GM18499 (cell line): ENCODE measurements around the gene CEBPE.

Experiments used
- ATAC-seq: cut with Tn5 transposase; IDR thresholded peaks from one replicate; pipeline ENCODE4 v1.9.1; 2021; ENCODE audit warnings: moderate number of reproducible peaks; ENCODE audit not compliant: insufficient read depth, unreplicated experiment

The CEBPE gene

DNA sequence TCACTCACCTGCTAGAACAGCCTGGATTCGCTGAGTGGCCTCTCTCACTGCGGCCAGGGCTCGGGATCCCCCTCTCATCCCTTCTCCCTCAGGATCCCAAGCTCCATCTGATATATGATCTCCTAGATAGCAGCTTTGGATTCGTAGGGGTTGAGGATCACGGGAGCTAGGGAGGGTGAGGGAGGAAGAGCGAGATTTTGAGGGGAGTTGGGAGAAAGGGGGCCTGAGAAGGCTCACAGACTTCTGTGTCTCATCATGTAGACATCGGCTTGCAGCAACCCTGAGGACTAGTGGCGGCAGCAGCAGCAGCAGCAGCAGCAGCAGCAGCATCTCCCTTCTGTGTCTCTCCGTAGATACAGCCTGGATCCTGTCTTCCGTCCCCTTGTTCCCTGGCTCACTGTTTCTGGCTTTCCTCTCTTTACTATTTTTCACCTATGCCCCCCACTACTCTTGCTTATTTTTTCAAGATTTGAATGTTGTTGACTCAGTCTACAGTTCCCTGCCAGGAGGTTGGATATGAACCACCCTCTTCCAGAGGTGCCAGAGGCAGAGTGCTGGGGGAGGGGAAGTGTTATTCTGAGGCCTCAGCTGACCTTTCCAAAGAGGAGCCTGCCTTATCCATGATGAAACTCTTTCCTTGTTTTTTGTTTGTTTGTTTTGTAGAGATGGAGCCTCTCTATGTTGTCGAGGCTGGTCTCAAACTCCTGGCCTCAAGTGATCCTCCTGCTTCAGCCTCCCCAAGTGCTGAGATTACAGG, 14.3 kb downstream of the CEBPE start, which contains the start of gene CIROP:
TSS of gene CIROP (minus strand) at position 399 of the 757 bp plus-strand sequence. CDS start at position 330, 69 bp downstream.
- ATAC-seq = no peak

DNA sequence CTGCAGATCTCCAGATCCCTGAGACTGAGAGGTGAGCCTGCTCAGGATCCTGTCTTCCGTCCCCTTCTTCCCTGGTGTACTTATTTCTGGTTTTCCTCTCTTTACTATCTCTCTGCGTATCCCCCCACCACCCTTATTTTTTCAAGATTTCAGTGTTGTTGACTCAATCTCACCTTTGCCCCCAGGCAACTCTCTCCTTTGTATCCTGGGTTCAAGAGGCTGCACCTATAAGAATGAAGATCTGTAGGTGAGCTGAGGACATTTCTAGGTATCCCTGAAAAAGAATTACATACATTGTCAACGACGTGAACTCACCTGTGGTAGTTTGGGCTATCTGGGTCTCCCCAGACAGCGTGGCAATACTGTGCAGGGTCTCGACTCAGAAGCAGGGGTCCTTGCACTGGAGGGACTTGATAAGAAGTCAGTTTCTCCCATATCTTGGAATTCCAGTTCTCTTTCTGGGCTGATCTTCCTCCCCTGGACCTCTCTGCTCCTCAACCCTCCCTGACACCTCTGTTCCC, 14.9 kb downstream of the CEBPE start:
- no peak for ATAC-seq

DNA sequence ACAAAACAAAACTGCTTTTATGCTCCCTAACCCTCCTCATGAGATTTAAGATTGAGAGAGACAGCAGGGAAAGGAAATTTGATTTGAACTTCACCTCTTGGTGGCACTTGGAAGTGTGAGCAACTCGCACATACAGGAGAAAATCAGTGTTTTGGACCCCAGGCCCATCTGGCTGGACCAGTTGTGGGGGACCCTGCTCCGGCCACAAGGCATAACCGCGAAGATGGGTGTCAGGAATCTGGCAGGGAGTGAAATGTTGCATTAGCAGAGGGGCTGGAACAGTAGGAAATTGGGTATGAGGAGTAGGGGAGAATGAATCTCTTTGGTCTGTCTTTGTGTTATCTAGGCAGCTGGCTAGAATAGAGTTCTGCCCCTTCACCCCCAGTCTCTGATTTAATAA, 15.5 kb downstream of the CEBPE start:
- ATAC-seq = no peak

DNA sequence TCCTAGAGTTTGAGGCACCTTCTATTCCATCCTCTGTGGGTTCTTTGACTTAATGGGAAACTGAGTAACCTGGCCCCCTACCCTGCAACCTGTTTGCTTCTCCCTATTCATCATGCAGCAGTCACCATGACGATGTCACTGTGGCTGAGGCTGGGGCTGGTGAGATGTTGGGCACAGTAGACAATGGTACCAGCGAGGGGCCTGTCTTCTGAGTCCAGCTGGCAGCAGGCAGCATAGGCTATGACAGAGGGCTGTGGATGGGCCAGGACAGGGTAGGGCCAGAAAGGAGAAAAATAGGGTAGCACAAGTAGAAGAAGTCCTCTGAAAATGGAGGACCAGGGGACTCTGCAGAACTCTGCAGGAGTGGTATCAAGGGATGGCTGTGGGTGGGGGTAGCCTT, 16.3 kb downstream of the CEBPE start:
- no peak for ATAC-seq

DNA sequence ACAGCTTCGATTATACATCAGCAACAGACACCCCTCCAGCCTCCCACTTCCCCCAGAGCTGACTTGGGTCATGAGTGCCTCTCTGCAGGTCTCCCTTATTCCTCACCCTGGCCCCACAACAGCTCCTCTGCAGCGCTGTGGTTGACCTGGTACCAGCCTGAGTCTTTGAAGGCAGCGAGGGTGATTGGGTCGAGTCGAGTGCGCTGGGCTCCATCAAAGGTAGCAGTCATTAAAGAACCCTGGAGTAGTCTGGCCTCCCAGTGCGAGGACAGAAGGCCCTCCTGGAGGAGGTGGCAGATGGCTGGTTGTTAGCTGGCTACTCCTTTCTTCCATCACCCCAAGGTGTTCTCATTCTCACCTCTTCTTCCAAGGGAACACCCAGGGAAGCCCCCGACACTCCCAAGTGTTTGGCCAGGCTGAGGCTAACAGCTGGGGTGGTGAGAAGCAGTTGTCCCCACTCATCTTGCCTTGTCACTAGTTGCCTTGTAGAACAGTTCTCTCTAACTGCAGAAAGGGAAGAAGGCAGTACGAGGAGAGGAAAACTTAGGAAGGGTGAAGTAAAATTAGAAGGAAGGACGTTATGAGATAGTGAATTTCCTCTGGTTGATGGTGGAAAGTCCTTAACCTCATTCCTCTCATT, 16.9 kb downstream of the CEBPE start:
- no peak for ATAC-seq

DNA sequence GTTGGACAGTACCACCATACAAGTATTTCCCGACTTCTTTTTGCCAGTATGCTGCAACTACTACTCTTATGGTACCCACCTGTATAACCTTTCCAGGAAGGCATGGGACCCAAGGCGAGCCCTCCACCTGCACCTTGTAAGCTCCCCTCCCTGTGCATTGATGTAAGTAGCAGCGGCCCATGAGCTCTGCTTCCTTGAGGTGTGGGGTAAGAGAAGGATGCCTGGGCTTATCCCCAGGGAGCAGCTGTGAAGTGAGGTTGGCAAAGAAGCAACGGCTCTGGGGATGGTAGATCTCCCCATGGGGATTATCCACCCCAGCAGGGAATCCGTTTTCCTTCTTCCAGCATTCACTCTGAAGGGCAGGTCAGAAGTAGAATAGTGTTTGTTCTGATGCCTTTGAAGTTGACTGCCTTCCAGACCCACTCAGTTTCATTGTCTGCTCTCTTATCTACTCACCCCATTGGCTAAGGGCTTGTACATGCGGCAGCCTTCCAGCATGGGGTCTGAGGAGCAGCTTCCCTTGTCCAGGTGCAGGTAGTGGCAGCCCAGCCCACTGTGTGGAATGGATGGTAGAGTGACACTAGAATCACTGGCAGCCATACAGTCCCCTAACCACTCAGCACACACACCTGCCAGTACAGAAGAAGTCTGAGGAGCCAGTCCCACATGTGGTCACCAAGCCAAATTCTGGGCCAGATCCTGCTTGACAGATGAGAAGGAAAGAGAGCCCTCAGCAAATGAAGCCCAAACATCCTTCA, 17.7 kb downstream of the CEBPE start:
- no peak for ATAC-seq

DNA sequence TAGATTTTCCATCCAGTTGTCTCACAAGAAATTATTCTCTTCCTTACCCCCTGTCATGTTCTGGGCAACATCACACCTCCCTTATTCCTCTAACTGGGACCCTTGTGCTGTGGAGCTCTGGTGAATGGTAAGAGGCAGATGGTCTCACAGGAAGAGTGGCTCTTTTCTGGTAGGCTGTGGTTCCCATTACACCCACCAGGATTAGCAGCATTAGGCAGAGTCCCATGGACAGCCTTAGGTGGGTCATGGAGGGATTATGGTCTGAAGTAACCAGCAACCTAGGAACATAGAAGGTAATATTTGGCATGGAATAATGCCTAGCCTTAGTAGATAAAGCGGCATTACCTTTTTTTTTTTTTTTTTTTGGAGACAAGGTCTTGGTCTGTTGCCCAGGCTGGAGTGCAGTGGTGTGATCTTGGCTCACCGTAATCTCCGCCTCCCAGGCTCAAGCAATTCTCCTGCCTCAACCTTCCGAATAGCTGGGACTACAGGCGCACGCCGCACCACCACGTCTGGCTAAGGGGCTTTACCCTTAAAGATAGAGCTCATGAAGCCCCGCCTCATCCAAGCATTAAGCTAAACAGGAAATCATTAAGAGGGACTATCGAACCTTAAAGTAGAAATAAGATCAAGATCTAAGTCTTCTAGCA, 19.7 kb downstream of the CEBPE start:
- ATAC-seq = no peak

DNA sequence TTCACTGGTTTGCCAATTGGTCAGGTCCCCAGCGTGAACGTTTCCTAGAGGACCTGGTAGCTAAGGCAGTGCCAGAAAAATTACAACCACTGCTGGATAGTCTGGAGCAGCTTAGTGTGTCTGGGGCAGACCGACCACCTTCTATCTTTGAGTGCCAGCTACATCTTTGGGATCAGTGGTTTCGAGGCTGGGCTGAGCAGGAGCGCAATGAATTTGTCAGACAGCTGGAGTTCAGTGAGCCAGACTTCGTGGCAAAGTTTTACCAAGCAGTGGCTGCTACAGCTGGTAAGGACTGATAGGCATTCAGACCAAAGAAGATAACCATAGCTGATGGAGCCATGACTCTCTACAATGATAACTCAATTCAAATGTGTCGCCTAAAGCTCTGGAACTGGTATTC, 21.3 kb downstream of the CEBPE start:
- no peak for ATAC-seq

DNA sequence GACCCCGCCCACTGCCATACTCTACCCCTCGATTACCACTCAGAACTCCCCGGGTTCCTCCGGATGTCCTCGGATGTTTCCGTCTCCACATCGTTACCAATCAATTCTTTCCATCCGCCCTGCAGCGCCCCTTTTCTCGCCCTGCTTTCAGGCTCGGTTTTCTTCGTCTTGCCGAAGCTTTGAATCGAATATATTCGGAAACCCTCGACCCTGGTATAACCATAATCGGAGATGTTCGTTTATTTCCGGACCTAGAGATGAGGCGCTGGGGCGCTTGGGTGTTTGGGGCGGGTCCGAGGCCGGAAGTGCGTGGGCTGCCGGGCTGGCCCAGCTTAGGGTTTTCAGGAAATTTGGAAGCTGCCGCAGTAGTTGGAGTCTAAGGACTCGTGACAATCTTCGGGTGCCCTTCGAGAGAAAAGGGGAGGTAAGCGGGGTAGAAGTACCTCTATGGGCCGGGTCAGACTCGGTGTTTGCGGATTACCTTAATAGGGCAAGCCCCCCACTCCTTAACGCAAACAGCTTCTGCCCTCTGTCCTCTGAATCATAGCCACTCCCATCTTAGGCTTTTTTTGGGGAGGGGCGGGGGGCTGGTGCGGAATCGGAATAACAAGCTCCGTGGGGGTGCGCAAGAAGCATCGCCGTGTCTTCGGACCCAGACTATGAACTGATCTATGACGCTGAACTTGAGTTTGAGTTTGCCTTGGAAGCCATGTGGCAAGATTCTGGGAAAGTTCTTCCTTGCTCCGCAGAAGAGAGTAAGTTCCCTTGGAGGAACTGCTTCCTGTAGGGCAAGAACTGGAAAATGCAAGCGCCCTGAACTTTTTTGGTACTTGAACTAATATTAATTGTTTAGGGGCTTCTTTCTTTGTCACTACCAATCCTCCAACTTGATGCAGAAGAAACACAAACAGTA, 23.6 kb downstream of the CEBPE start, which contains the start of gene C14orf119:
TSS of gene C14orf119 (plus strand) at position 310 of the 913 bp plus-strand sequence. CDS start 2,154 bp downstream, outside the sequence.
- peak; percentile 89 for ATAC-seq

DNA sequence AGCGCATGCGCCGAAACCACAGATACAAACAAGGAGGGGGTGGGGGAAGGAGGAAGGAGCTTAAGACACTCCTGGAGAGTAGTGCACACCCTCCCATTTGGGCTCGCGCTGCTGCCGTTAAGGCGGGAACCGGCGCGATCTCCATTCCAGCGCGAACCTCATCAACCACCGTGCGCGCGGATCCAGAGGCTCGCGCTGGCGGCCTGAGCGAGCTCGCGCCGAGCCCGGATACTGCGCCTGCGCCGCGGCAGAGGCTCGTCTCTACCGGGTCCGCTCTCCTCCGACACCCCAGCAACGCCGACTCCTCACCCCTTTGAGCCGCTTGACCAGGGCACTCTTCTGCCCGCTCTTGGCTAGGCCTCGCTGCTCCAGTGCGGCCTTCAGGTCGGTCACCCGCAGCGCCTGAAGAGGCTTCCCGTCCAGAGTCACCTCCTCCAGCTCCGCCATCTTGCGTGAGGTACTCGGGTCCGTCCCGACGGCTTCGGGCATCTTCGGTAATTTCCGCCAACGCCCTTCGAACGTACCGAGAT, 24.3 kb downstream of the CEBPE start, which contains the start of gene ACIN1:
TSS of gene ACIN1 (minus strand) at position 471 of the 530 bp plus-strand sequence. CDS start at position 447, 24 bp downstream.
- peak; percentile 10 for ATAC-seq

DNA sequence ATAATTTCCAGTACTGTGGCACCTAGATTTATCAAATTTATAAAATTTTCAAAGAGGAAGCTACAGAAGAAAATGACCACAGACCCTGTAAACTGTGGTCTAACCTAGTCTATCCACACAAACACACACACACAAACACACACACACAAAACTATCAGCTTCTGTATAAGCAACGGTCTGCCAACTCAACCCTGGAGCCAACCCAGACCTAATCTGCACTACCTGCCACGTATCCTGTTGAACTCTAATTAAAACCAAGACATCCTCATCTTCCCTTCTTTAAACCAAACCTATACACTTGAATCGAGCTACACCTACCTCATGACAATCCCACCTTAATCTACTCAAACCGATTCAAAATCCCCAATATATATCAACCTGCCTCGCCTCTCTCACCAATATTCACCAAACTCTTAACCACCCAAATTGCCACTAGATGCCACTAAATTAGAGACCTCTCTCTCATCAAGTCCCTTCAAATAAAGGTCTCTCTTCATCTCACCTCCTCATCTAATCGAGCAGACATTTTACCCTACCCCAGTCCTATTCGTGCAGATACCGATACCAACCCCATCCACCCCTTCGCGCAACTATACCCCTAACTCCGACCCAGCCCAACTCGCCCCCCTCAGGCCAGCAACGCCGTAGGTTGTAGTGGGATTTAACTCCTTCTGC, 24.9 kb downstream of the CEBPE start:
- ATAC-seq = no peak

DNA sequence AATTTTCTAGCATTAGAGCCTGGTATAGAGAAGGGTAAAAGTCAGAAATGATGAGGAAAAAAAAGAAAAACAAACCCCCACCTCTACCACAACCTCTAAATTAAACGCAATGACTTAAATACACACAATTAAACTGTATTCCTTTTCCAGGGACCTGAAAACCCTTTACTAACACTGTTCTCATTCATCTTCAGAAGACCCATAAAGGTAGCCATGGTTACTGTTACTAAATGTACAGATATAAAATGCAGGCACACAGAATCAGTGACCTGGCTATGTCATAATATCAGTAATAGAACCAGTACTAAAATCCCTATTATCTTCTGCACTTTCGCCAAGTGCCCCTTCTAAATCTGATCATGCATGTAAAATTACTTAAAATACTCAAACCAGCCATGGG, 25.5 kb downstream of the CEBPE start:
- ATAC-seq = no peak

DNA sequence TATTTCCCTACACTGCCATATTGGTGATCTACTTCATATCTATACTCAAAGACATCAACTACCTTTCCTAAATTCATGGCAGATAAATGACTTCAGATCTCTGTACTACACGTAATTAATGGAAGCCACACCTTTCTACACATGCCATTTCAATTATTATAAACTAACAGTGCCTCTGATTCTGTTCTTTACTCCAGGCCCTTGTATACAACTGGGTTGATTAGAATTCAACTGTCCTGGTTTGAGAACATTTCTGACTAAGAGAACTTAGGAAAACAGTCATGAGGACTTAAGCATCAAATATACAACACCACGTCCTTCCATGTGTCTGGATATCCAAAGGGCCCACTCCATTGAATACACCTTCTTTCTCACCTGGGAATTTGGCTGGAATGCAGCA, 26.0 kb downstream of the CEBPE start:
- no peak for ATAC-seq

DNA sequence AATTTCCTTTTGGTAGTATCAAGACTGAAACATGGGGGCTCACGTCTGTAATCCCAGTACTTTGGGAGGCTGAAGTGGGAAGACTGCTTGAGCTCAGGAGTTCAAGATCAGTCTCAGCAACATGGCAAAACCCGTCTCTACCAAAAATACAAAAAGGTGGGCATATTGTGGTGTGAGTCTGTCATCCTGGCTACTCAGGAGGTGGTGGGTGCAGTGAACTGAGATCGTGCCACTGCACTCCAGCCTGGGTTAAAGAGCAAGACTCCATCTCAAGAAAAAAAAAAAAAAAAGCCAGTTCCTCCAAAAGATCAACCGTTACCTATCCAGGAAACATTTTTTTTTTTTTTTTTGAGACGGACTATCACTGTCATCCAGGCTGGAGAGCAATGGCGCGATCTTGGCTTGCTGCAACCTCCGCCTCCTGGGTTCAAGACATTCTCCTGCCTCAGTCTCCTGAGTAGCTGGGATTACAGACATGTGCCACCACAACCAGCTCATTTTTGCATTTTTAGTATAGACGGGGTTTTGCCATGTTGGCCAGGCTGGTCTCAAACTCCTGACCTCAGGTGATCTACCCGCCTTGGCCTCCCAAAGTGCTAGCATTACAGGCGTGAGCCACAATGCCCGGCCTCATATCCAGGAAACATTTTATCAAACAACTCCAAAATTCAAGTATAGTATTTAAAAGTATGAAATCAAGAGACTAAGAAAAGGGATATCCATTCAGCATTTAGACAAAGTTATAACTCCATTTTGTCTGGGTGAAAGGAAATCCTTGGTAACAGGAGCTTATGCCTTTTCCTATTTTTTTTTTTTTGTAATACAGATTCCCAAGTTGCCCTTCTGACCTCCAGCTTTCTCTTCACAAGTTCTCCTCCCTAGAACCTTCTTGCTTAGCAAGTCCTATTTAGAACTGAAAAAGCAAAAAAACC, 27.5 kb downstream of the CEBPE start:
- no peak for ATAC-seq

DNA sequence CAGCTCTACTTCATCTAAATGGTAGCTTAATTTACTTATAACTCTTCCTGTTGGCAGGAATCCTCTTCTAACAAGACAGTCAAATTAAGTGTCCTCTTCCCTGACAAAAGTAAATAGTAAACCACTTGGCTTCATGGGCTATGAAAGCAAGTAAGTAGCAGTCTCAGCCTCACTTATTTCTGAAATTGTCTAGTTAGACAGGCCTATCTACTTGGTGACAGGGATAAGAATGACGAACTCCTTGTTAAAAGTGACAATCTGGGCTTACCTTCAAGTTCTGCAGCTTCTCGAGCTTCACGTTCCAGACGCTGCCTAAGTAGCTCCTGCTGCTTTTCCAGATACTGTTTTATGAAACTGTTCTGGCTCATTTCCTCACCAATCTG, 28.8 kb downstream of the CEBPE start:
- no peak for ATAC-seq

DNA sequence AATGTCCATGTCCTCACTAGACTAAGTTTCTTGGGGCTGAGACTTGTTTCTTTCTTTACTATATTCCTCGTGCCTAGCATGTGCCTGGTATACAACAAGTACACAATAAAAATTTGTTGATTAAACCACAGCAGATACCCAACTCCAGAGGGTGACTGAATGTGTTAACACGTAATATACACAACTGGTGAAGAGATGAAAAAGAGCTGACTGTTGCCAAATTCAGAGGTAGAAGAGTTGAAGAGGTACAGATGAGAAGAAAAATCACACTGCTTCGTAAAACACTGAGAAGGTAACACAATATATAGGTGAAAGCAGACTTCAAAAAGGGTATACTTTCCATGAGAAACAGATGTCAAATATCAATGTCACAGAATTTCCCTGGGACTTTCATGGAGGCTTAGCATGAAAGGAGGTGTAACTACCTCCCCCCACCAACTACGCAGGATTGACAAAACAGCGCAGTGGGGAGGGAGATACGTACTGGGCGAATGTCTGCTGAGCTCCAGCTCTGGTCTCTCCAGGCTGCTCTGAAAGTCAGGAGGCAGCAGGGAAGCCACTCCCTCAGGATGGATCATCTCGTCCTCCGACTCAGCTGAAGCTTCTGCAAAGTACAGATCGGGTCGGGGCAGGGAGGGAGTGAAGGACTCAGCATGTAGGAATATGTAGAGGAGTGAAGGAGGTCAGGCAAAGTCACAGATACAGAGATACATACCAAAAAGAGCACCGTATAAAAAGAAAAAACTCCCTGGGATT, 29.4 kb downstream of the CEBPE start:
- no peak for ATAC-seq

DNA sequence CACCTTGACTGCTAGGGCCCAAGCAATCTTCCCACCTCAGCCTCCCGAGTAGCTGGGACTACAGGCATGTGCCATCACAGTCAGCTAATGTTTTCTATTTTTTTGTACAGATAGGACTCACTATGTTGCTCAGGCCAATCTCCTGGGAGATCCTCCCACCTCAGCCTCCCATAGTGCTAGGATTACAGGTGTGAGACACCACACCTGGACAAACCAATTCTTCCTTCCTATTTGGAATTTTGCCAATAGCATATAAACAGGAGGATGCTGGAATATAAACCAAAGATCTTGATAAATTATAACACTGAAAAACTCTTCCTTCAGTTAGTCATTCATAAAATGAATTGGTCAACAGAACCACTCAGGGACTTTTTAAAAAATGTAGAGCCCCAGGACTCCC, 32.5 kb downstream of the CEBPE start:
- ATAC-seq = no peak
